Measurements from ENCODE around the gene ZFYVE28.

ZFYVE28 gene

GRCh38 chr4:2443956-2444740 is 25.7 kb upstream of the ZFYVE28 start:
- DNase-seq (ENCODE audit: low spot score), result no peak
- no peak for TF ChIP-seq CTCF (IDR thresholded peaks at IDR 0.05; ENCODE audit: extremely low read depth, missing control alignments)

- TF ChIP-seq CTCF (IDR thresholded peaks at IDR 0.05; ENCODE audit: extremely low read depth, missing control alignments), result no peak
- DNase-seq (ENCODE audit: low spot score), result no peak
Observed at GRCh38 chr4:2443061-2443730, 24.8 kb upstream of the ZFYVE28 start.

GRCh38 chr4:2442175-2442993 is 23.9 kb upstream of the ZFYVE28 start:
- no peak for DNase-seq (ENCODE audit: low spot score)
- no peak for TF ChIP-seq CTCF (IDR thresholded peaks at IDR 0.05; ENCODE audit: extremely low read depth, missing control alignments)

GRCh38 chr4:2441393-2442174 is 23.1 kb upstream of the ZFYVE28 start:
- TF ChIP-seq CTCF (IDR thresholded peaks at IDR 0.05; ENCODE audit: extremely low read depth, missing control alignments), result peak; percentile 90
- peak; percentile 94 for DNase-seq (ENCODE audit: low spot score)

GRCh38 chr4:2438822-2439718 is 20.6 kb upstream of the ZFYVE28 start:
- DNase-seq (ENCODE audit: low spot score), result no peak
- TF ChIP-seq CTCF (IDR thresholded peaks at IDR 0.05; ENCODE audit: extremely low read depth, missing control alignments), result no peak

- no peak for TF ChIP-seq CTCF (IDR thresholded peaks at IDR 0.05; ENCODE audit: extremely low read depth, missing control alignments)
- DNase-seq (ENCODE audit: low spot score), result no peak
Observed at GRCh38 chr4:2437475-2438215, 19.2 kb upstream of the ZFYVE28 start.
